ENCODE measurements around the gene SLAMF6.

SLAMF6 gene

DNA sequence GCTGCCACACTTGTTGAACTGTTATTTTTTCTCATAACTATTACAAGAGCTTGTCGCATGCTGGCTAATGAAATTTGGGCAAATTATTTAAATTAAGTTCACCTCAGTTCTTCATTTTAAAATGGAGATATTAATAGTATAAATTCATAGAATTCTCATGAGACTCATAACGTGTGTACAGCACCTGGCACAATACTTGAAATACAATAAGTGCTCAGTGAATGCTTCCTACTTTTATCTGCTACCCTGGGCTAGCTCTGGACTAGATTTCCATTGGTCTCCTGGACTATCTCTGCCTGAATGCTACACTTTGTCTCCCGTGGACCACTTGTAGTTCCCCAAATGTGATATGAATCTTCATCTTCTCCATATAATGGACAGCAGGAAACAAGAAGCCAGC lies 919 bp downstream of the SLAMF6 start:
- Histone ChIP-seq H3K4me1 (ENCODE audit: low read length) (peaks cover 33% of the 10 kb centered on the region), H2AFZ (ENCODE audit: low read length) (0 out of 2 replicates have a peak overlapping the region, but pooled peaks have one; percentile 77), H3K36me3 (replicated peaks; ENCODE audit: insufficient read depth, low read length) (no peaks in the 10 kb centered on the region), H3K27me3 (replicated peaks; ENCODE audit: insufficient read depth, low read length) (no peaks in the 10 kb centered on the region), H4K20me1 (ENCODE audit: insufficient read depth, low read length) (no peaks in the 10 kb centered on the region), H3F3A (ENCODE audit: insufficient read depth, low read length) (peaks cover 26% of the 10 kb centered on the region), H3K9me2 (replicated peaks; ENCODE audit: insufficient read depth, low read length) (no peaks in the 10 kb centered on the region), H3K4me3 (ENCODE audit: low read length) (peak overlapping the region; percentile 65), H3K4me2 (ENCODE audit: low read depth, low read length) (peak overlapping the region; percentile 68), H3K27ac (ENCODE audit: low read length) (peak overlapping the region; percentile 44; the same call in 1 of the 2 replicates), H3K79me2 (ENCODE audit: low read length) (0 out of 2 replicates have a peak, but pooled peaks cover 7% of the 10 kb centered on the region), H3K9me3 (replicated peaks; ENCODE audit: insufficient read depth, low read length) (no peaks in the 10 kb centered on the region), H3K9ac (ENCODE audit: low read length) (no peak overlapping the region; the same call in 1 of the 2 replicates)
- TF ChIP-seq EZH2phosphoT487 (IDR thresholded peaks at IDR 0.05; ENCODE audit: low read length) = no peak
- TF ChIP-seq, protein P1, sequence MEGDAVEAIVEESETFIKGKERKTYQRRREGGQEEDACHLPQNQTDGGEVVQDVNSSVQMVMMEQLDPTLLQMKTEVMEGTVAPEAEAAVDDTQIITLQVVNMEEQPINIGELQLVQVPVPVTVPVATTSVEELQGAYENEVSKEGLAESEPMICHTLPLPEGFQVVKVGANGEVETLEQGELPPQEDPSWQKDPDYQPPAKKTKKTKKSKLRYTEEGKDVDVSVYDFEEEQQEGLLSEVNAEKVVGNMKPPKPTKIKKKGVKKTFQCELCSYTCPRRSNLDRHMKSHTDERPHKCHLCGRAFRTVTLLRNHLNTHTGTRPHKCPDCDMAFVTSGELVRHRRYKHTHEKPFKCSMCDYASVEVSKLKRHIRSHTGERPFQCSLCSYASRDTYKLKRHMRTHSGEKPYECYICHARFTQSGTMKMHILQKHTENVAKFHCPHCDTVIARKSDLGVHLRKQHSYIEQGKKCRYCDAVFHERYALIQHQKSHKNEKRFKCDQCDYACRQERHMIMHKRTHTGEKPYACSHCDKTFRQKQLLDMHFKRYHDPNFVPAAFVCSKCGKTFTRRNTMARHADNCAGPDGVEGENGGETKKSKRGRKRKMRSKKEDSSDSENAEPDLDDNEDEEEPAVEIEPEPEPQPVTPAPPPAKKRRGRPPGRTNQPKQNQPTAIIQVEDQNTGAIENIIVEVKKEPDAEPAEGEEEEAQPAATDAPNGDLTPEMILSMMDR (IDR thresholded peaks at IDR 0.05; ENCODE audit: low read length) = no peak
- TF ChIP-seq EZH2 (optimal IDR thresholded peaks at IDR 0.05; ENCODE audit: low read depth, low read length) = no peak
- no peak for DNase-seq

DNA sequence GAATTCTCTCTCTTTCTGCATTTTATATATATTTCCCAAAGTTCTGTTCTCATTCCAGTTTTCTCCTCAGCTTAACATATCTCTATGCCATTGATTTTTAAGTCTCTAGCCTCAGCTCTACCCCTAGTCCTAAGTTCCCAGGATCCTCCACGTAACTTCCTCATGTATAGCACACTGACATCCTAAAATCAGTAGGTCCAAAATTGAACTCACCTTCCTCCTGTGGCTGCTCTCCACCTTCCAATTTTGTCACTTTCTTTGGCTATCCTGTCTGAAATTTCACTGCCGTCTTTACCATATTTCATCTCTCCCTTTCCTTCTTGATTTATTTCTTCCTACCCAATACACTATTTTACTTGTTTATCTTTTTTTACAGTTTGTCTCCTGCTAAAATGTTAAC lies 1.5 kb downstream of the SLAMF6 start:
- Histone ChIP-seq H2AFZ (ENCODE audit: low read length) (no peak overlapping the region), H3K4me3 (ENCODE audit: low read length) (0 out of 2 replicates have a peak overlapping the region, but pooled peaks have one; percentile 24)

DNA sequence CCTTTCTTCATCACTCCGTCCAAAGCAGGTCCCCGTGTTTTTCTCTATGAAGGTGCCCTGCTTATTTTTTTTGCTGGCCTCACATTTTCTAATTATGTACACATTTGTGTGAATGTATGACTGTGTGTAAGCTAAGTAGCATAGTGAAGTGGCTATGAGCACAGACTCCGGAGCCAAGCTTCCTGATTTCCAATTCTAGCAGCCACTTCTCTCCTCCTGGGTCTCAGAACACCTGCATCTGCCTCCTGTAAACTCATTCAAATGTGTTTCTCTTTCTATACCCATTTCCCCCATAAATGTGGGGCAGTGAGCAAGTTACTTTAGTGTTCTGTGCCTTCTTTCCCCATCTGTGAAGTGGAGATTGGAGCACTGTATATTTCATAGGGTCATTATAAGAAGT lies 2.1 kb downstream of the SLAMF6 start:
- peak overlapping the region; percentile 68 for H3K4me2 ChIP-seq (ENCODE audit: low read depth, low read length)
- H2AFZ ChIP-seq (ENCODE audit: low read length) = peak overlapping the region; percentile 29
- H3K4me3 ChIP-seq (ENCODE audit: low read length) = peak overlapping the region; percentile 24
- H3K36me3 ChIP-seq (replicated peaks; ENCODE audit: insufficient read depth, low read length) = no peaks in the 10 kb centered on the region
- TF ChIP-seq EZH2phosphoT487 (IDR thresholded peaks at IDR 0.05; ENCODE audit: low read length) (no peak), EZH2 (optimal IDR thresholded peaks at IDR 0.05; ENCODE audit: low read depth, low read length) (no peak)
- TF ChIP-seq, protein P1 (IDR thresholded peaks at IDR 0.05; ENCODE audit: low read length) = no peak
- H3K79me2 ChIP-seq (ENCODE audit: low read length) = 0 out of 2 replicates have a peak, but pooled peaks cover 7% of the 10 kb centered on the region
- H3K9me3 ChIP-seq (replicated peaks; ENCODE audit: insufficient read depth, low read length) = no peaks in the 10 kb centered on the region
- no peaks in the 10 kb centered on the region for H4K20me1 ChIP-seq (ENCODE audit: insufficient read depth, low read length)
- H3K9me2 ChIP-seq (replicated peaks; ENCODE audit: insufficient read depth, low read length) = no peaks in the 10 kb centered on the region
- no peaks in the 10 kb centered on the region for H3K27me3 ChIP-seq (replicated peaks; ENCODE audit: insufficient read depth, low read length)
- H3K9ac ChIP-seq (ENCODE audit: low read length) = peak overlapping the region; percentile 4; the same call in 1 of the 2 replicates
- H3F3A ChIP-seq (ENCODE audit: insufficient read depth, low read length) = peaks cover 26% of the 10 kb centered on the region
- peak overlapping the region; percentile 49; the same call in 1 of the 2 replicates for H3K27ac ChIP-seq (ENCODE audit: low read length)
- peaks cover 33% of the 10 kb centered on the region for H3K4me1 ChIP-seq (ENCODE audit: low read length)
- peak; percentile 61 for DNase-seq

More for the DNA sequence above, 1.5 kb downstream of the SLAMF6 start:
- no peaks in the 10 kb centered on the region for H3K9me2 ChIP-seq (replicated peaks; ENCODE audit: insufficient read depth, low read length)
- no peak overlapping the region for H3K9ac ChIP-seq (ENCODE audit: low read length)
- no peaks in the 10 kb centered on the region for H3K36me3 ChIP-seq (replicated peaks; ENCODE audit: insufficient read depth, low read length)
- DNase-seq = no peak
- peaks cover 26% of the 10 kb centered on the region for H3F3A ChIP-seq (ENCODE audit: insufficient read depth, low read length)
- H3K4me1 ChIP-seq (ENCODE audit: low read length) = peaks cover 33% of the 10 kb centered on the region
- TF ChIP-seq EZH2phosphoT487 (IDR thresholded peaks at IDR 0.05; ENCODE audit: low read length) = no peak
- no peak for TF ChIP-seq EZH2 (optimal IDR thresholded peaks at IDR 0.05; ENCODE audit: low read depth, low read length)
- TF ChIP-seq, protein P1 (IDR thresholded peaks at IDR 0.05; ENCODE audit: low read length) = no peak
- peak overlapping the region; percentile 49; the same call in 1 of the 2 replicates for H3K27ac ChIP-seq (ENCODE audit: low read length)
- peak overlapping the region; percentile 68 for H3K4me2 ChIP-seq (ENCODE audit: low read depth, low read length)
- no peaks in the 10 kb centered on the region for H3K27me3 ChIP-seq (replicated peaks; ENCODE audit: insufficient read depth, low read length)
- H3K9me3 ChIP-seq (replicated peaks; ENCODE audit: insufficient read depth, low read length) = no peaks in the 10 kb centered on the region
- no peaks in the 10 kb centered on the region for H4K20me1 ChIP-seq (ENCODE audit: insufficient read depth, low read length)
- 0 out of 2 replicates have a peak, but pooled peaks cover 7% of the 10 kb centered on the region for H3K79me2 ChIP-seq (ENCODE audit: low read length)
